Natural killer cell treated with Interleukin-12 subunit alpha and Interleukin-12 subunit beta and Interleukin-15 and Interleukin-18, amount 100 ng/mL, for 72 hours (primary cell): Measurements from ENCODE around the gene PARD3. TPM values are rescaled to one million over a fixed set of nuclear protein-coding genes. Genes with fewer than 3 reads are reported as not detected.
A peak's percentile ranks its signal among the peaks of the same experiment; 100 is the strongest.

Experiments used
- ATAC-seq, 2 donors: fragments of 150-1000 bp; cut with Tn5 transposase in 1 of 2; sonication (Bioruptor Pico), chemical (Tn5 transposase) in 1 of 2; 2 replicates each; pipeline ENCODE4 v1.10.0; 2021
- DNase-seq: peaks from one replicate; pipeline ENCODE4 v3.0.0; 2022; ENCODE audit warnings: low spot score
- H3K27ac Mint-ChIP-seq, 2 donors: 1 replicate in 1 of 2; 2 replicates in 1 of 2; pipeline ENCODE4 v1.8.0; 2022; ENCODE audit warnings: mixed read lengths in 2 of 2, mild to moderate bottlenecking in 1 of 2, moderate library complexity in 1 of 2
- H3K27me3 Mint-ChIP-seq, 2 donors: 1 replicate in 1 of 2; 2 replicates in 1 of 2; pipeline ENCODE4 v1.8.0; 2022; ENCODE audit warnings: mixed read lengths in 2 of 2
- H3K36me3 Mint-ChIP-seq: one replicate; pipeline ENCODE4 v1.8.0; 2022; ENCODE audit warnings: mixed read lengths
- H3K4me1 Mint-ChIP-seq, 2 donors: 1 replicate in 1 of 2; 2 replicates in 1 of 2; pipeline ENCODE4 v1.8.0; 2022; ENCODE audit warnings: low read depth in 2 of 2, mixed read lengths in 2 of 2, mild to moderate bottlenecking in 1 of 2
- H3K4me3 Mint-ChIP-seq: one replicate; pipeline ENCODE4 v1.8.0; 2022; ENCODE audit warnings: mixed read lengths
- H3K9me3 Mint-ChIP-seq: 2 replicates; pipeline ENCODE4 v1.8.0; 2022; ENCODE audit warnings: mixed read lengths
- total RNA-seq, 2 donors: library from RNA; stranded (reverse); gene quantifications; one replicate each; pipeline ENCODE4 v1.2.3, GENCODE V29; 2022

PARD3 gene
- total RNA-seq, 2 donors from 2014 or later: 0.56 TPM; not detected in 1

DNA sequence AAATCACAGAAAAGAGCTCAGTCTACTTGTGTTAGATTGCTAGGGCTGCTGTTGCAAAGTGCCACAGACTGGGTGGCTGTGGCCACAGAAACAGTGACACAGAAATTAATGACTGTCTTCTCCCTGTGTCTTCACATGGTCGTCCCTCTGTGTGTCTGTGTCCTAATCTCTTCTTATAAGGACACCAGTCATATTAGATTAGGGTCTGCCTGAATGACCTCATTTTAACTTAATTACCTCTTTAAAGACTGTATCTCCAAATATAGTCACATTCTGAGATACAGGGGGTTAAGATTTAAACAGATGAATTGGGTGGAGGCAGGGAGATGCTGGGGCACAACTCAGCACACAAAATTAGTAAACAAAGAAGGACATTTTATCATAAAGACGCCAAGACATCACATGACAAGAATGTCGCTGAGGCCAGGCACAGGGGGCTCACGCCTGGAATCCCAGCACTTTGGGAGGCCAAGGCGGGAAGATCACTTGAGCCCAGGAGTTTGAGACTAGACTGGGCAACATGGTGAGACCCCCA is 23.3 kb upstream of the PARD3 start:
- no peaks in the 10 kb centered on the region for H3K36me3 Mint-ChIP-seq
- no peaks in the 10 kb centered on the region for H3K4me1 Mint-ChIP-seq
- no peak overlapping the region for H3K27ac Mint-ChIP-seq
- H3K27me3 Mint-ChIP-seq: peaks cover 0 to 5% of the 10 kb centered on the region in 2 donors
- DNase-seq: no peak
- no peak for ATAC-seq
- no peaks in the 10 kb centered on the region for H3K9me3 Mint-ChIP-seq
- no peak overlapping the region for H3K4me3 Mint-ChIP-seq

DNA sequence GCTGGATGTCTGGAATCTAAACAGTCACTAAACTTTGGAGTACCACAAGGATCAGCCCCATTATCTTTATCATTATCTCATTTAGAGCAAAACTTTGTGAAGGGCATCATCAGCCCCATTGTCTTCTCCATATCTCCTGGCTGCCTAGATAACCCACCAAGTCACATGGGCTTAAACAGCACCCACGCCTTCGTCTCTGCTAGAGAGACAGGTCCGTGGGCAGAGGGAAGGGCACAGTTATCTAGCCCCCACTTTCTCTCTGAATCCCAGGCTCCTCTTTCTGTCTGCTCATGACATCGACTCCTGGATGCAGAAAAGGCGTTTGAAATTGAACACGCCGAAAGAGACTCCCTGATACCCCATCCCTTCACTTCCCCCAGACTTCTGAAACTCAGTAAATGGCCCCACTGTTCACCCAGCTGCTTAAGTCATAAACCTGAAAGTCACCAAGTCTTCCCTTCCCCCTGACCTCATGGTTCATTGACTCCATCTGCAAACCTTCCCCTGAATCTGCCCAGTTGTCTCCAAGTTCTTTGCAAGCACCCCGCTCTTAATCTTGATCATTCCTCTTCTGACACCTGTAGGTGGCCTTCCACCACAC is 20.9 kb upstream of the PARD3 start:
- Mint-ChIP-seq H3K9me3 (no peaks in the 10 kb centered on the region), H3K27ac (no peak overlapping the region), H3K36me3 (no peaks in the 10 kb centered on the region), H3K27me3 (peaks cover 0 to 5% of the 10 kb centered on the region in 2 donors), H3K4me3 (no peak overlapping the region), H3K4me1 (no peaks in the 10 kb centered on the region)
- ATAC-seq (no peak), DNase-seq (no peak)

DNA sequence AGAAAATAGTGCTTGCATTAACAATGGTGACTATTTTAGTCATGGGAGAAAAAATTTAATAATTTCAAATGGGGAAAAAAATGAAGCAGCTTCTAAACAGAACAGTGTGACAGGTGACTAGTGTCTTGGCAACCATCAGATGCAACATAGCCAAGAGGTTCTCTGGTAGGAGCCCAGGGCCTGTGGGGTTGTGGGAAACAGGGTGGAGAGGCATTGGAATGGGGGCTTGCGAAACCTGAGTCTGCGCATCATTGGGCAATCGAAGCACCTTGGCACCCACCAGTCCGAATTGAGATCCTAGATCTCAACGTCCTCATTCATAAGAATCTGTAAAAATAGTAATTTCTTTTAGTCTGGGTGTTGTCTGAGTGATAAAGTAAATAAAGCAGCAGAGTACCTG is 19.2 kb upstream of the PARD3 start:
- Mint-ChIP-seq H3K27me3 (peaks cover 0 to 10% of the 10 kb centered on the region in 2 donors), H3K36me3 (no peaks in the 10 kb centered on the region), H3K4me1 (no peaks in the 10 kb centered on the region), H3K4me3 (no peak overlapping the region), H3K27ac (no peak overlapping the region), H3K9me3 (no peaks in the 10 kb centered on the region)
- no peak for ATAC-seq
- DNase-seq: no peak

DNA sequence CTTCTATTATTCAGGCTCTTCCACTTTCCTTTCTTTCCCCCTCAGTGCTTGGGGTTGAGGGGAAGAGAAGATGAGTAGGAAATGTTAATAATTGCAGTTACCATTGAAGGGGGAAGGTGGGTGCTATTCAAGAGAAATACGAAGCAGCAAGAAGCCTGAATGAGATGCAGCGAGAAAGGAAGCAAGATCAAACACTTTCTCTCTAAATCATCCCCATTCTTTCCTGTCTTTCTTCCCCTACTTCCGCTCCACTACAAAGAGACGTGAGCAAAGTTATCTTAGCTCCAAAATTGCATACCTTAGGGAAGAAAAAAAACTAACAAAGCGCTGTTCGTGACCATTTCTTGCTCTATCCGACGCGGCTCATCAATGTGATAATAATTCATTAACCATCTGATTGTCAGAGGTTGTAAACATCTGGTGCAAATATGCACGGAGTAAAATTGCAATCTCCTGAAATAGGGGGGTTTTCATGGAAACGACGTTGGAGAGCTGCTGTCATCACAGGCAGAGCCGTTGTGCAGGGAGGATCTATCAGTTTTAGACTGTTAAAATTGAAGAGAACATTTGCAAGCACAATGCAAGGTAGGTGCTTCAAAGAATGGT is 15.2 kb upstream of the PARD3 start:
- H3K4me3 Mint-ChIP-seq: no peak overlapping the region
- H3K9me3 Mint-ChIP-seq: no peaks in the 10 kb centered on the region
- H3K27ac Mint-ChIP-seq: no peak overlapping the region
- H3K27me3 Mint-ChIP-seq: peaks cover 0 to 8% of the 10 kb centered on the region in 2 donors
- ATAC-seq (no peak), DNase-seq (no peak)
- no peaks in the 10 kb centered on the region for H3K36me3 Mint-ChIP-seq
- H3K4me1 Mint-ChIP-seq: no peaks in the 10 kb centered on the region

DNA sequence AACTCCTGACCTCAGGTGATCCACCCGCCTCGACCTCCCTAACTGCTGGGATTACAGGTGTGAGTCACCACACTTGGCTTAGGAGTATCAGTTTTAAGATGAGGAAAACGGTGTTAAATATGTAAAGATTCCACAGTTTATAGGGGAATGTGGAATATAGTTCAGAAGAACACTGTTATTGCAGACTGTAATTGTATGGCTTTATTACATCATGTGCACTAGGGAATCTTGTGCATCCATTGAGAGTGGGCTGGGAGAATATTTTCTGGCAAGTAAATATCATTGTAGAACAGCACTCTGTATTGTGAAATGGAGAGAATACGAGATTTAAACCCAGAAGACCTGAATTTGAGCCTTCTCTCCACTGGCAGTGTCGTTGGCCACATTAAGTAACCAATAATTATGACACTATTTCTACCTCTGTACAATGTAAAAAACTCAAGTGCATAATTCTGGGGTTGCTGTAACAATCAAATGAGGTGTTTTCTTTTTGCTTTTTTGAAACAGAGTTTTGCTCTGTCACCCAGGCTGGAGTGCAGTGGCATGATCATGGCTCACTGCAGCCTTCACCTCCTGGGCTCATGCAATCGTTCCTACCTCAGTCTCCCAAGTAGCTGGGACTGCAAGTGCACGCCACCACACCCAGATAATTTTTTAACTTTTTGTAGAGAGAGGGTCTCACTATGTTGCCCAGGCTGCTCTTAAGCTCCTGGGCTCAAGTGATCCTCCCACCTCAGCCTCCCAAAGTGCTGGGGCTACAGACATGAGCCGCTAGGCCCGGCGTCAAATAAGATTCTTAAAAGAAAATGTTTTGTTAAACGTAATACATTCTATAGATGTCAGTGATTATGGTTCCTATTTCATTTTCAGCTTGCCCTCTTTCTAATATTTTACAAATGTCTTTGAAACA is 12.0 kb upstream of the PARD3 start:
- Mint-ChIP-seq H3K27ac (no peak overlapping the region), H3K4me1 (no peaks in the 10 kb centered on the region), H3K9me3 (no peaks in the 10 kb centered on the region), H3K4me3 (no peak overlapping the region), H3K27me3 (peaks cover 0 to 12% of the 10 kb centered on the region in 2 donors), H3K36me3 (no peaks in the 10 kb centered on the region)
- no peak for DNase-seq
- no peak for ATAC-seq

DNA sequence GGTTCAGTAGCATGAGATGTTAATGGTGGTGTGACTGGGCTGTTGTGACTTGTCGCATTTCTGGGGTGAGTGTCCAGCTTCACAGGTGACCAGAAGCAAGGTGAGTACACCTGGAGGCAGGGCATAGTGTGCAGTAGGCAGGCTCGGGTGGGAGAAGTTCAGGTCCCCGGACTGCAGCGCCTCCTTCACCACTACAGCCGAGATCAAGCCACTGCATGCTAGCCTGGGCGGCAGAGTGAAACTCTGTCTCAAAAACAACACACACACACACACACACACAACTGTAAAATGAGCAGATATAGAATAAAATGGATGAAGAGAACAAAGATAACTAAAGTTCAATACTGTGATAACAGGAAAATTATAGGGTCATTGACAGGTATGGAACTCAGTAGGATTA is 11.1 kb upstream of the PARD3 start:
- Mint-ChIP-seq H3K27ac (no peak overlapping the region), H3K4me3 (no peak overlapping the region), H3K27me3 (peaks cover 7 to 12% of the 10 kb centered on the region in 2 donors), H3K4me1 (no peaks in the 10 kb centered on the region), H3K9me3 (no peaks in the 10 kb centered on the region), H3K36me3 (no peaks in the 10 kb centered on the region)
- no peak for ATAC-seq
- DNase-seq: no peak

DNA sequence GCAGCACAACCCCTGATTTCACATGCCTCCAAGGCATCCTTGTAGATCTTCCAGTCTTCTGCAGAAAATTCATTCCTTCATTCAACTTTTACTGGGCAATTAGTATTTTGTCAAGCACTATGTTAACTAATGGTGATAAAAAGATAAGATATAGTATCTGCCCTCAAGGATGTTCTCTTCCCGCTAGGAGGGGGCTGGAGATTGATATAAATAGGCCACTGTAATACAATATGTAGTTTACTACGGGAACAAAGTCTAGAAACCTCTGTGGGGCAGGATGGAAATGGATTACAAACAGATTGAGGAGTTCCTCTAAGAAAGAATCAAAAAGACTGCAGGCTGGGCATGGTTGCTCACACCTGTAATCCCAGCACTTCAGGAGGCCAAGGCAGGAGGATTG is 10.3 kb upstream of the PARD3 start:
- ATAC-seq: no peak

DNA sequence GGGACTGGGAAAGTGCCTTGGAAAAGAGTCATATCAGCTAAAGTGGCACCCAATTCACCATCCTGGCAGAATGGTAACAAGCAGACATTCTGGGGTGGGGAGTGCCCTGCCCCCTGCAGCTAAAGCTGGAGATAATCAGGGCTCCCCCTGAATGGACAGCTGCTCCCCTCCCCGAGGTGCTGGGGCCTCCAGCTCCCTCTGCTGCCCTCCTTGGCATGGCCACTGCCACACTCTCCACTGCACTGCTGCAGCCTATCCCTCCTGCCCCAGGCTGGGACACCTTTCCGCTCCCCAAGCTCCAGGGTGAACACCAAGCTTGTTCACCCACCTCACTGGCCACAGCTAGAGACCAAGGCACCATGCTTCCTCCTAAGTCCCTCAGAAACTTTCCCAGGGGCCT is 9.8 kb upstream of the PARD3 start:
- Mint-ChIP-seq H3K36me3 (no peaks in the 10 kb centered on the region), H3K9me3 (no peaks in the 10 kb centered on the region), H3K4me3 (no peak overlapping the region), H3K27ac (no peak overlapping the region), H3K4me1 (no peaks in the 10 kb centered on the region), H3K27me3 (peaks cover 7 to 9% of the 10 kb centered on the region in 2 donors)
- DNase-seq (no peak), ATAC-seq (peak; percentile 51 to 63)

More for the DNA sequence above, 10.3 kb upstream of the PARD3 start:
- DNase-seq: no peak
- no peaks in the 10 kb centered on the region for H3K9me3 Mint-ChIP-seq
- no peaks in the 10 kb centered on the region for H3K4me1 Mint-ChIP-seq
- H3K27me3 Mint-ChIP-seq: peaks cover 8 to 10% of the 10 kb centered on the region in 2 donors
- no peaks in the 10 kb centered on the region for H3K36me3 Mint-ChIP-seq
- H3K27ac Mint-ChIP-seq: no peak overlapping the region
- H3K4me3 Mint-ChIP-seq: no peak overlapping the region

DNA sequence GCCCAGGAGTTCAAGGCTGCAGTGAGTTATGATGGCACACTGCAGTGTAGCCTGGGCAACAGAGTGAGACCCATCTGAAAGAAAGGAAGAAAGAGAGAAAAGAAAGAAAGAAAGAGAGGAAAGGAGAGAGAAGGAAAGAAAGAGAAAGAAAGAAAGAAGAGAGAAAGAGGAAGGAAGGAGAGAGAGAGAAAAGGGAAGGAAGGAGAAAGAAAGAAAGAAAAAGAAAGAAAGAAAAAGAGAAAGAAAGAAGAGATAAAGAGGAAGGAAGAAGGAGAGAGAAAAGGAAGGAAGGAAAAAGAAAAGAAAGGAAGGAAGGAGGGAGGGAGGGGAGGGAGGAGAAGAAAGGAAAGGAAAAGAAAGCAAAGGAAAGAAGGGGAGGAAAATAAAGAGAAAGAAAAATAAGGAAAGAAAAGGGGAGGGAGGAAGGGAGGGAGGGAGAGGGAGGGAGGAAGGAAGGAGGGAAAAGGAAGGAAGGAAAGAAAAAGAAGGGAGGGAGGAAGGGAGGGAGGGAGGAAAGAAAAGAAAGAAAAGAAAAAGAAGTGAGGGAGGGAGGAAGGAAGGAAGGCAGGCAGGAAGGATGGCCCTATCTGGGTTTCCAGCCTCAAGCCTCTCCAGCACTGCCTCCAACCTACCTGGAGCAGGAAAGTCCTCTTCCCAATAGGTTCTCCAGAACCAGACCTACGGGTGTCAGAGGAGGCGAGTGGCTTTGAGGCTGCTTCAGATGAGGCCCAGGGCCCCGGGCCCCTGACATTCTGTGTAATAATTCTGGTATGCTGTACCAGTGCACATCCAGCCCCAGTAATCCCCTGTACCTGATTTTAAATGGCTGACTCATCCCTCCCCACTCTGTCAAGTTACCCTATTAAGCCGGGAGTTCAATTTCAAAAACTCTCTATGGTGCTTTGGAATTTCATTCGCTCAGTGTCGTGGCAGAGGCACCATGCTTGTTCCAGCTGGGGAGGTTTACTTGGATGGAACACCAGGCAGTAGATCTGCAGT is 6.8 kb upstream of the PARD3 start:
- Mint-ChIP-seq H3K9me3 (no peaks in the 10 kb centered on the region), H3K4me3 (no peak overlapping the region), H3K27me3 (peaks cover 22 to 23% of the 10 kb centered on the region in 2 donors), H3K36me3 (no peaks in the 10 kb centered on the region), H3K4me1 (no peaks in the 10 kb centered on the region), H3K27ac (no peak overlapping the region)
- ATAC-seq (no peak), DNase-seq (no peak)

DNA sequence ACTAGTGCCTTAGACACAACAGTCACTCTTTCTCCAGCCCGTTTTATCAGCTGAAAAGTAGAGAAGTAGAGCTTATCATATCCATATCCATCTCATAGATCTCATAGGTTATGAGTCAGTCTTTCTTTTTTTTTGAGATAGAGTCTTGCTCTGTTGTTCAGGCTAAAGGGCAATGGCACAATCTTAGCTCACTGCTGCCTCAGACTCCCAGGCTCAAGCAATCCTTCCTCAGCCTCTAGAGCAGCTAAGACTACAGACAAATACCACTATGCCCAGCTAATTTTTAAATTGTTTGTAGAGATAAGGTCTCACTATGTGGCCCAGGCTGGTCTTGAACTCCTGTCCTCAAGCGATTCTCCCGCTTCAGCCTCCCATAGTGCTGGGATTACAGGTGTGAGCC is 2.5 kb upstream of the PARD3 start:
- Mint-ChIP-seq H3K4me1 (peaks cover 0 to 4% of the 10 kb centered on the region in 2 donors), H3K27me3 (peaks cover 33 to 47% of the 10 kb centered on the region in 2 donors), H3K36me3 (no peaks in the 10 kb centered on the region), H3K27ac (no peak overlapping the region), H3K4me3 (no peak overlapping the region), H3K9me3 (no peaks in the 10 kb centered on the region)
- ATAC-seq: no peak
- DNase-seq: no peak

DNA sequence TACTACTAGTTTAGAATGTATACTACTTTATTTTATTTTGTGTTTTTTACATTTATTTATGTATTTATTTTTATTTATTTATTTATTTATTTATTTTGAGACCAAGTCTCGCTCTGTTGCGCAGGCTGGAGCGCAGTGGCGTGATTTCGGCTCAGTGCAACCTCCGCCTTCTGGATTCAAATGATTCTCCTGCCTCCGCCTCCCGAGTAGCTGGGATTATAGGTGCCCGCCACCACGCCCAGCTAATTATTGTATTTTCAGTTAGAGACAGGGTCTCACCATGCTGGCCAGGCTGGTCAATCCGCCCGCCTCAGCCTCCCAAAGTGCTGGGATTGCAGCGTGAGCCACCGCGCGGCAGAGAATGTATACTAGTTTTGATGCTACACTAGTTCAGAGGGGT is 2.0 kb upstream of the PARD3 start:
- peaks cover 0 to 4% of the 10 kb centered on the region in 2 donors for H3K4me1 Mint-ChIP-seq
- no peaks in the 10 kb centered on the region for H3K36me3 Mint-ChIP-seq
- ATAC-seq: no peak
- DNase-seq: no peak
- H3K27ac Mint-ChIP-seq: no peak overlapping the region
- H3K9me3 Mint-ChIP-seq: no peaks in the 10 kb centered on the region
- no peak overlapping the region for H3K4me3 Mint-ChIP-seq
- H3K27me3 Mint-ChIP-seq: peaks cover 36 to 52% of the 10 kb centered on the region in 2 donors

DNA sequence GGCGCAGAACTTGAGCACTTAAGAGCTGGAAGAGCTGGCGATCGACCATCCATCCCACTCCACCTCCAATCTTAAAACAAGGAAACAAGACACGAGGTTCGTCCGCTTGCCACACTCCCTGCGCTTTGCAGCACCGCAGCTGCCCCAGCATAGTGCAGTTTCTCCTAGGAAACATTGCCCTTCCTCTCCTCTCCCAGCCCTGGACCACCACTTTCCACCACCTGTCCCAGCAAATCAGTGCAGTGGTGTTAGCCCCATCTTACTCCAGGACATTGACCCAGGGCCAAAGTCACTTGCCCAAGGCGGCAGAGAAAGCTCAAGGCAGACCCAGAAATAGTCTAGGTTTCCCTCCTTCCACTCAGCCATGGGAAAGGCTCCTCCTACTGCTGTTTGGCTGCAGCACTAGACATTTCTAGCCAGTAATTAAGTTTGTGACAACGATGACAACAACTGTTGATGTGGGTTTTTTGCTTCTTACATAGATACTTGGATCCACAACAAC is 1.5 kb upstream of the PARD3 start:
- DNase-seq (no peak), ATAC-seq (no peak)
- Mint-ChIP-seq H3K4me1 (peaks cover 0 to 4% of the 10 kb centered on the region in 2 donors), H3K27me3 (peaks cover 39 to 54% of the 10 kb centered on the region in 2 donors), H3K36me3 (no peaks in the 10 kb centered on the region), H3K27ac (no peak overlapping the region), H3K4me3 (no peak overlapping the region), H3K9me3 (no peaks in the 10 kb centered on the region)

DNA sequence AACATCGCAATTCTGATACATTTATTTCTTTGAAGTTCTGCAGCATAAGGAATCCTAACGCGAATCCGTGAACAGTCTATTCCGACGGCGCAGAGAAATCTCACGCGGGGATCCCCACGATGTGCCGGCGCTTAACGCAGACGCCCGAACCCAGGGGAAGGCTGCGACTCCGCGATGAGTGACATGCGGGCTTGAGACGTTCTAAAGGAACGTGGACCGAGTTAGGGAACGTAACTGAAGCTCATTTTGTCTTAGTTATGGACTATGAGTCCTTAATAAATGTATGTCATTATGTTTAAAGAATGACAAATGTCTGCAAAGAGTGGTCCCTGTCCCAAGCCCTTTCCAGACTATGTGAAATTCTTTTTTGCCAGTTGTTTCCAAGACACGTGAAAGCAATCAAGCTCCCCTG is 995 bp upstream of the PARD3 start:
- H3K27ac Mint-ChIP-seq: no peak overlapping the region
- DNase-seq (no peak), ATAC-seq (no peak)
- H3K4me1 Mint-ChIP-seq: peaks cover 0 to 4% of the 10 kb centered on the region in 2 donors
- no peaks in the 10 kb centered on the region for H3K9me3 Mint-ChIP-seq
- H3K27me3 Mint-ChIP-seq: peaks cover 44 to 54% of the 10 kb centered on the region in 2 donors
- H3K36me3 Mint-ChIP-seq: no peaks in the 10 kb centered on the region
- H3K4me3 Mint-ChIP-seq: peak overlapping the region; percentile 47
